Bronchial epithelial cell (primary cell): ENCODE measurements around the gene RPRD2. TPM values are rescaled to one million over a fixed set of nuclear protein-coding genes. Genes with fewer than 3 reads are reported as not detected.
"Not testable (repeated sequence)": the region's sequence is repeated elsewhere in the genome, so short reads cannot be mapped to it uniquely, and the experiment has no call there.

Experiments
- DNase-seq: peaks from one replicate; pipeline ENCODE4 v3.0.0-alpha.2; 2010; ENCODE audit warnings: low read depth
- FAIRE-seq: peaks from 2 replicates; lab custom pipeline; 2011; peaks lifted over from hg19 to GRCh38; lab: Jason Lieb, UNC
- H3K27me3 ChIP-seq: 2 replicates; pipeline ENCODE4 v1.5.1; 2011; ENCODE audit warnings: low read length; ENCODE audit not compliant: control insufficient read depth, insufficient read depth
- H3K36me3 ChIP-seq: 2 replicates; pipeline ENCODE4 v1.5.1; 2011; ENCODE audit warnings: low read length; ENCODE audit not compliant: control insufficient read depth, insufficient read depth
- H3K4me3 ChIP-seq: 2 replicates; pipeline ENCODE4 v1.5.1; 2011; ENCODE audit warnings: mild to moderate bottlenecking, low read depth, low read length, control low read depth
- total RNA-seq: library from RNA; depleted of rRNA; stranded (reverse); fragments of >200 nt; gene quantifications from 2 replicates; pipeline ENCODE4 v1.2.1, GENCODE V29; 2014
- TF ChIP-seq, protein P1 (sequence below): IDR thresholded peaks from 2 replicates; pipeline ENCODE4 v1.5.1; 2011; ENCODE audit warnings: mild to moderate bottlenecking, moderate library complexity, low read length, control low read depth, inconsistent platforms; ENCODE audit not compliant: insufficient read depth, severe bottlenecking

RPRD2 gene
- total RNA-seq, 1 donor from 2014 or later, result 4.5 TPM

DNA sequence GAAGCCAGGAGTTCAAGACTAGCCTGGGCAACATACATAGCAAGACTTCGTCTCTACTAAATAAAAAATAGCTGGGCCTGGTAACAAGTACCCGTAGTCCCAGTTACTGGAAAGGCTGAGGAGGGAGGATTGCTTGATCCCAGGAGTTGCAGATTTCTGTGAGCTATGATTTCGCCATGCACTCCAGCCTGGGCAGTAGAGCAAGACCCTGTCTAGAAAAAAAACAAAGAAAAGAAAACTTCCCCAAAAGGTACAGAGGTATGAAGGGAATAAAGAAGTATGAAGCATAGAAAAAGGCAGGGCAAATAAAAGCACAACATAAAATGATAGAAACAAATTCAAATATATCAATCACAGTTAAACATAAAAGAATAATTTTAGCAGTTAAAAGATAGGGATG lies 28.7 kb downstream of the RPRD2 start:
- Histone ChIP-seq H3K4me3 (no peak overlapping the region), H3K36me3 (no peaks in the 10 kb centered on the region), H3K27me3 (no peaks in the 10 kb centered on the region)
- DNase-seq (no peak), FAIRE-seq (no peak)
- TF ChIP-seq, protein P1, sequence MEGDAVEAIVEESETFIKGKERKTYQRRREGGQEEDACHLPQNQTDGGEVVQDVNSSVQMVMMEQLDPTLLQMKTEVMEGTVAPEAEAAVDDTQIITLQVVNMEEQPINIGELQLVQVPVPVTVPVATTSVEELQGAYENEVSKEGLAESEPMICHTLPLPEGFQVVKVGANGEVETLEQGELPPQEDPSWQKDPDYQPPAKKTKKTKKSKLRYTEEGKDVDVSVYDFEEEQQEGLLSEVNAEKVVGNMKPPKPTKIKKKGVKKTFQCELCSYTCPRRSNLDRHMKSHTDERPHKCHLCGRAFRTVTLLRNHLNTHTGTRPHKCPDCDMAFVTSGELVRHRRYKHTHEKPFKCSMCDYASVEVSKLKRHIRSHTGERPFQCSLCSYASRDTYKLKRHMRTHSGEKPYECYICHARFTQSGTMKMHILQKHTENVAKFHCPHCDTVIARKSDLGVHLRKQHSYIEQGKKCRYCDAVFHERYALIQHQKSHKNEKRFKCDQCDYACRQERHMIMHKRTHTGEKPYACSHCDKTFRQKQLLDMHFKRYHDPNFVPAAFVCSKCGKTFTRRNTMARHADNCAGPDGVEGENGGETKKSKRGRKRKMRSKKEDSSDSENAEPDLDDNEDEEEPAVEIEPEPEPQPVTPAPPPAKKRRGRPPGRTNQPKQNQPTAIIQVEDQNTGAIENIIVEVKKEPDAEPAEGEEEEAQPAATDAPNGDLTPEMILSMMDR, result no peak

DNA sequence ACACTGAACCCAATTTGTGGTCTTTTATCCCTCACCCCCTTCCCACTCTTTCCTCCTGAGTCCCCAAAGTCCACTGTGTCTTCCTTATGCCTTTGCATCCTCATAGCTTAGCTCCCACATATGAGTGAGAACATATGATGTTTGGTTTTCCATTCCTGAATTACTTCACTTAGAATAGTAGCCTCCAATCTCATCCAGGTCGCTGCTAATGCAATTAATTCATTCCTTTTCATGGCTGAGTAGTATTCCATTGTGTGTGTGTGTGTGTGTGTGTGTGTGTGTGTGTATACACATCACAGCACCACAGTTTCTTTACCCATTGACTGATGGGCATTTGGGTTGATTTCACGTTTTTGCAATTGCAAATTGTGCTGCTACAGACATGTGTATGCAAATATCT lies 31.2 kb downstream of the RPRD2 start:
- not testable (repeated sequence) for FAIRE-seq, DNase-seq, H3K27me3 ChIP-seq, H3K4me3 ChIP-seq, H3K36me3 ChIP-seq

DNA sequence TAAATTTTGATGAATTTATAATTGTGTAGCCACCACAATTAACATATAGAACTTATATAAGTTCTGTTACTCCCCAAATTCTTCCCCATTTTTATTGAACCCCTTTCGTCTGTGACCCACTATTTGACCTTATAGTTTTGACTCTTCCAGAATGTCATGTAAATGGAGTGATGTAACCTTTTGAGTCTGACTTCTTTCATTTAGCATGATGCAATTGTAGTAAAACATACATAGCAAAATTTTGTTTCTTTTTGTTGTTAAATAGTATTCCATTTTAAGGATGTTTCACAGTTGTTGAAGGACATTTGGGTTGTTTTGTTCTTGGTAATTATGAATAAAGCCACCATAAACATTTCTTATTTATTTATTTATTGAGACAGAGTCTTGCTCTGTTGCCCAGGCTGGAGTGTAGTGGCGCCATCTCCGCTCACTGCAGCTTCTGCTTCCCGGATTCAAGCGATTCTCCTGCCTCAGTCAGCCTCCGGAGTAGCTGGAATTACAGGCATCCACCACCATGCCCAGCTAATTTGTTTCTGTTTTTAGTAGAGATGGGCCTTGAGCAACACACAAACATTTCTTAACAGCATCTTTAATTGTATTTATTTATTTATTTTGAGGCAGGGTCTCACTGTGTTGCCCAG lies 33.6 kb downstream of the RPRD2 start:
- Histone ChIP-seq H3K27me3 (no peaks in the 10 kb centered on the region), H3K36me3 (no peaks in the 10 kb centered on the region), H3K4me3 (no peak overlapping the region)
- no peak for DNase-seq
- TF ChIP-seq, protein P1, result no peak
- no peak for FAIRE-seq

DNA sequence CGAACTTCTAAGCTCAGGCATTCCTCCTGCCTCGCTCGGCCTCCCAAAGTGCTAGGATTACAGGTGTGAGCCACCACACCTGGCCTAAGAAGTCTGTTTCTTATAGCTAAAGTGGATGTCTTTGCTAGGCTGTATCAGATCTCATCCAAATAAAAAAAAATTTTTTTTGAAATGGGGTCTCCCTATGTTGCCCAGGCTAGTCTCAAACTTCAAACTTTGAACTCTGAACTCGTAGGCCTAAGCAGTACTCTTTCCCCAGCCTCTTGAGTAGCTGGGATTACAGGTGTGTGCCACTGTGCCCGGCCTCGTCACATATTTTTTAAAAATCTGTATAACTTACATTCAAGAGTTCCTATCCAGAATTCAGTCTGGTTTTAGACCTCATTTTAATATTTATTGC lies 40.5 kb downstream of the RPRD2 start:
- FAIRE-seq, result no peak
- H3K4me3 ChIP-seq, result no peak overlapping the region
- H3K36me3 ChIP-seq, result no peaks in the 10 kb centered on the region
- TF ChIP-seq, protein P1, result no peak
- no peaks in the 10 kb centered on the region for H3K27me3 ChIP-seq
- DNase-seq, result no peak

DNA sequence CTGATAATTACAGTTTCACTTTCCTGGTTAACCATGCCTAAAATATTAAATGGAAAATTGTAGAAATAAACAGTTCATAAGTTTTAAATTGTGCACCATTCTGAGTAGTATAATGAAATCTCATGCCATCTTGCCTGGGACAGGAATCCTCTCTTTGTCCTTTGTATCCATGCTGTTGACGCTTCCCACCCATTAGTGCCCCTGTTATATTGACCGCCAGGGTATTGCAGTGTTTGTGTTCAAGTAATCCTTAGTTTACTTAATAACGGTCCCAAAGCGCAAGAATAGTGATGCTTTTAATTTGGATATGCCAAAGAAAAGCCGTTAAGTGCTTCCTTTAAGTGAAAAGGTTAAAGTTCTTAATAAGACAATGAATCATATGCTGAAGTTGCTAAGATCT lies 41.7 kb downstream of the RPRD2 start:
- FAIRE-seq, result no peak
- TF ChIP-seq, protein P1, result no peak

DNA sequence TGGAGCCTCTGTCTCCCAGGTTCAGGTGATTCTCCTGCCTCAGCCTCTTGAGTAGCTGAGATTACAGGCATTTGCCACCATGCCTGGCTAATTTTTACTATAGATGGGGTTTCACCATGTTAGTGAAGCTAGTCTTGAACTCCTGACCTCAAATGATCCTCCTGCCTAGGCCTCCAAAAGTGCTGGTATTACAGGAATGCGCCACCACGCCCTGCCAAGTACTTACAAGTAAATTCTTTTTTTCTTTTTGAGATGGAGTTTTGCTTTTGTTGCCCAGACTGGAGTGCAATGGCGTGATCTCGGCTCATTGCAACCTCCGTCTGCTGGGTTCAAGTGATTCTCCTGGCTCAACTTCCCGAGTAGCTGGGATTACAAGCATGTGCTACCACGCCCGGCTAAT lies 42.5 kb downstream of the RPRD2 start:
- Histone ChIP-seq H3K27me3 (no peaks in the 10 kb centered on the region), H3K36me3 (no peaks in the 10 kb centered on the region), H3K4me3 (no peak overlapping the region)
- DNase-seq (no peak), FAIRE-seq (no peak)
- TF ChIP-seq, protein P1, result no peak

More for the DNA sequence above, 41.7 kb downstream of the RPRD2 start:
- DNase-seq, result no peak
- Histone ChIP-seq H3K27me3 (no peaks in the 10 kb centered on the region), H3K36me3 (no peaks in the 10 kb centered on the region), H3K4me3 (no peak overlapping the region)
